UCSD-AML1 (cell line): ENCODE measurements around the gene PEA15.

Experiments
- DNase-seq: peaks from one replicate; lab custom pipeline; 2025; ENCODE audit not compliant: unreplicated experiment; lab: John Stamatoyannopoulos, UW

PEA15 gene

GRCh38 chr1:160207771-160208556, 2.8 kb downstream of the PEA15 start:
- no peak for DNase-seq

DNA sequence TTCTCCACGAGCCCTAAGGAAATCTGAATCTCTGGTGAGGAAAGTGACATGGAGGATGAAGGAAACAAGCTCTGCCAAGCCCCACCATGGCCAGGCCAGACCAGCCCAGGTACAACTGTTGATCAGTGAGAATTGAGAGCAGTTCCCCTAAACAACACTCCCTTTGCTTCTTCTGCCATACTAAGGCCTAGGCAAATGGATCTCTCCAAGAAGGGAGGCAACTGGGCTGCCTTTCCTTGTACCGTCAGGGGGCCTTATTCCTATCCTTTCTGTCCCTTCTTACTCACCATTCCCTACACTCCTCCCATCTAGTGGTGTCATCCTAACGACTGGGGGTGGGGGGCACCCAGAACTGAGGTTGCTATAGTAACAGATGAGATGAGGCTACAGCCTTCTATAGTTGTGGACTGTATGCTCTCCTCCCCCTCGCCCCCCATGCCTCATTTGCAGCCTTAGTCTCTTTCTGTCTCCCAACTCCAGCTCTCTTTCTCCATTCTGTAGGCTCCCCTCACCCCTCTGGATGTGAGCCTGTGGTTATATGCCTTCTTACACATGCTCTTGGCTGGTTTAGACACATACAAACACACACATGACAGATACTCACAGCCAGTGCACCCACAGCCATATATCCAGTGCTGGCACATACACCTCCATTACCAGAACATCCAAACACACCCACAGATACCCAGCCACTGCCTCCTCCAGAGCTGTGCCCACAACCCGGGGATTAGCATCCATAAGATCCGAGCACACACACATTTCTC, 3.6 kb downstream of the PEA15 start:
- no peak for DNase-seq

DNA sequence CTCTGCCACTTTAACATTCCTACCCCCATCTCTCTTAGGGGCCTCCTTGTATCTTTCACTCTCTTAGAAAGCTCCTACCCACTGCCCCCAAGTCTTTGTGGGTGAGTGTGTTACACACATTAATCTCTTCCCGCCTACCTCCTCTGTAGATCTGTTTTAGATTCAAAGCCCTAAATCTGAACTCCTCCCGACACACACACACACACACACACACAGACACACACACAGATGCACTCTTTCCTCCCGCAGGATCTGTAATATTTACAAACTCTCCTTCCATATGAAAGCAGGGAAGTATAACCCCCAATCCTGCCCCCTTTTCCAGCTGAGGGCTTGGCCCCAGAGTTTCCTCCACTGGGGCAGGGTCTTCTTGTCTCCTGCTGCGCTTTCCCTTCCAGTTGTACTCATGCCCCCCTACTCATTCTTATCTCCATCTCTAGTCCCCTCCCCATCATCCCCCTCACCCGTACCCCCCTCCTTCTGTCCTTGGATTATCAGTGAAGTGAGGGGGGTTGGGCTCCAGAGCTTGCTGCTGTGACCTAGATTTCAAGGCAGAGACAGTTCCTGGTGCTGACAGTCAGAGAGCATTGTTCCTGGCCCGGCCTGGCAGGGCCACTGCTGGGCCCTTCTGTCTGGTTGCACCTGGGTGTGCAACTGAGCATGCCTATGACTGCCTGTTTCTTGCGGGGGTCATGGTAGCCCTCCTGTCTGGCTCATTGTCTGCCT, 4.3 kb downstream of the PEA15 start:
- no peak for DNase-seq

GRCh38 chr1:160210561-160210960, 5.4 kb downstream of the PEA15 start:
- no peak for DNase-seq

- DNase-seq = no peak
These were observed 6.0 kb downstream of the PEA15 start for GRCh38 chr1:160211046-160211790.

GRCh38 chr1:160214481-160215140, 9.4 kb downstream of the PEA15 start:
- DNase-seq = no peak

- DNase-seq = no peak
These were observed 11.1 kb downstream of the PEA15 start for GRCh38 chr1:160216301-160216700.

DNA sequence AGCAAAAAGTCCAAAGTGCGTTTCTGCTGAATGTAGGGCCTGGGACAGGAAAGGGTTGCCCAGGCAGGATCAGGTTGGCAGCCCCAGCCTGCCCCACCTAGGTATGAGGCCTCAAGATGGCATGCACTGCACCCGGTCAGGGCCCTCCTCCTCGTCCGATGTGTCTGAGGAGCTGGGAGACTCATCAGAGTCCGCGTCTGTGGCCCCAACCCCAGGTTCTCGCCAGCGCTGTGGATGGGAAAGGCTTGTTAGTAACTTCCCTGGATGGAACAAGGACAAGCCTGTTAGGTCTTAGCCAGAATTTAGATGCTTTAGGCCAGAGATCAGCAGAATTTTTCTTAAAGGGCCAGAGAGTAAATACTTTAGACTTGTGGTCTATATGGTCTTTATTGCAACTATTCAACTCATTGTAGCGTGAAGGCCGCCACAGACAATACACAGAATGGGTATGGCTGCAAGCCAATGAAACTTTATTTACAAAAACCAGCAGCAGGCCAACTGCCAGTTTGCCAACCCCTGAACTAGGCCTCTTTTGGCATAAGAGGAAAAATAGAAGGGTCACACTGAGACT, 12.4 kb downstream of the PEA15 start:
- DNase-seq = no peak

GRCh38 chr1:160219062-160219929, 14.1 kb downstream of the PEA15 start:
- no peak for DNase-seq

DNA sequence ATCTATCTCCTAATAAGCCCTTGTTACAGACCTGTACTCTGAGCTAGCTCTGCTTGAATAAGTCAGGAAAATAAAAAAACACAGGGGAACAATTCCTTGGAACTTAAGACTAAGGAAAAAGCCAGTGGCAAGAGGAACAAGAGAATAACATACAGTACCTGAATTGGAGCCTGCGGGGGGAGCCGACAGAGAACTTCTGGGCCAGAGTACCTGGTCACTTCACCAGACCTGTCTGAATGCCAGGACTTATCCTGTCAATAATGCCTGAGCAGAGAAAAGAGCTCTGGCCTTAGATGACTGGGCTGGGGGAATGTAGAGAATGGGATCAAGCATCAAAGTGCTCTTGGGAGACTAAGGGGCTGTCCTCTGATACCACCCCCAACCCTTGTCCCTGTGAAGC, 15.1 kb downstream of the PEA15 start:
- DNase-seq = no peak

DNA sequence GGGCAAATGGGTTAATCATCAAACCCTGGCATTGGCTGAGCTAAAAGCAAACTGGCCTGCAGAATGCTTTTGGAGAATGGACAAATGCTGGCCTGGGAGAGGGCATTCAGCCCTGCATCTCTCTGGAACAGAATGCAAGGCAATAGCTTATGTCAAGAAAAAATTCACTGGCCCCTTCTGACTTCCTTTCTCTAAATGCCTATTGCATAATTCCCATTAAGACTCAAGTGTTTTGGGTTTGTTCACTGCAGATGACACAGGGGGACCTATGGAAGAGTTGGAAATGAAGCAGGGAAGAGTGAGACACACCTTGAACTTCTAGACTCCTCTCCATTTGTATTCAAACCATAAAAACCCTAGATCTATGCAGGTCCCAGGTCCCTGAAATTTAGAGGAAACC, 15.9 kb downstream of the PEA15 start:
- no peak for DNase-seq

DNA sequence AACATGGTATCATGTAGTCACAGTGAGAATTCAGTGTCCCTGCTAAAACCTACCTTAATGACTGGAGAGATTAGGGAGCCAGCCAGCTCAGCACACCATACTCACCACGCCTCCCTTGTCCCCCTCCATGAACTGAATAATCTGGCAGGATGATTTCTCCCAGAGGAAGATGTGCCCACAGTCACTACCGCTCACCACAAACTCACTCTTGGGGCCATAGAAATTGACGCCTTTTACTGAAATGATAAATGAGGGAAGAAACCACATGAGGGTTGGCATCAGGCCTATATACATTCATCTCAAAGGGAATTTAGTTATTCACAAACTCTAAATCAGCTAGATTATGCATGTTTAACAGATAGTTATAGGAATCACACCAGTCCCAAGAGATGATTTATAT, 17.4 kb downstream of the PEA15 start:
- no peak for DNase-seq

DNA sequence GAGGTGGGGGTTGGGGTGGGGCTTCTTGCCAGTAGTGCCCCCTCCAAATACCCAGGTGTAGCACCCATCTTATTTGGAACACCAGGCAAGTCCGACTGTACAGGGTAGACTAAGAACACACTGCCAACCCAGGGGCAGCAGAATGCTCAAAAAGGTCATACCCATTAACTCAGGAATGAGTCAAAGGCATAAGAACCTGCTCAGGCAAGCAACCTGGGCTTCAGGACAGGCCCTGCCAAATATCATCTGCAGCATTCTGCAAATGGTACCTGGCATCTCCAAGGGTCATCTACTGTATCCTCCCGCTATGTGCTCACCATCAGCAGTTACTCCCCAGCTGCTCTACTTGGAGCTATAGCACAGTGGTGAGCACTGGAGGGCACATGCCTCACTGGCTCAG, 19.4 kb downstream of the PEA15 start:
- no peak for DNase-seq

- DNase-seq = no peak
These were observed 20.2 kb downstream of the PEA15 start for GRCh38 chr1:160225345-160225744.

- DNase-seq = no peak
These were observed 21.4 kb downstream of the PEA15 start for GRCh38 chr1:160226623-160227022.

- no peak for DNase-seq
These were observed 21.9 kb downstream of the PEA15 start for GRCh38 chr1:160227034-160227433.

GRCh38 chr1:160227561-160227960, 22.4 kb downstream of the PEA15 start:
- DNase-seq = no peak

GRCh38 chr1:160228431-160228830, 23.2 kb downstream of the PEA15 start:
- DNase-seq = no peak

DNA sequence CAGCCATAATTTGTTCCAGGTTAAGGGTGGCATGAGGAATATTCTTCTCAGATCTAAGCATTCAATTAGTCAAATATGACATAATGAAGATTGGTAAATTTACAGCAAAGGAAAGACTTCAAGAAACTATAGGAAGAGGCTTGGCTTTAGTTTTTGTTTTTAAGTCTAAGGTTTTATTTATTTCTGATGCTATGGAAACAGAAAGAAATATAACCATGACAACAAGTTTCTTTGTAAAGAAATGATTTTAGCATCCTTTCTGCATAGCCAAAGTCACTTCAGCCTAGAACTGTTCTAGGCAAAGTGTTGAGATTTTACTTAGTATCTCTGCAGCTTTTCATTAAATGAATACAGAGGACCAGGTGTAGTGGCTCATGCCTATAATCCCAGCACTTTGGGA, 27.7 kb downstream of the PEA15 start:
- DNase-seq = no peak
